Measurements from ENCODE around the gene TBC1D9B.

GRCh38 chr5:179886190-179886911 is 21.3 kb downstream of the TBC1D9B start:
- TF ChIP-seq CTCF (IDR thresholded peaks at IDR 0.05) (no peak), POLR2A (IDR thresholded peaks at IDR 0.05) (no peak)

Data from lower leg skin (tissue), 3 donors.